NOMO-1 (cell line): ENCODE measurements around the gene INF2.

Experiments used
- DNase-seq, 2 experiments: peaks; one replicate each; lab custom pipeline; 2025; ENCODE audit not compliant: unreplicated experiment in 2 of 2; lab: John Stamatoyannopoulos, UW

INF2 gene

DNA sequence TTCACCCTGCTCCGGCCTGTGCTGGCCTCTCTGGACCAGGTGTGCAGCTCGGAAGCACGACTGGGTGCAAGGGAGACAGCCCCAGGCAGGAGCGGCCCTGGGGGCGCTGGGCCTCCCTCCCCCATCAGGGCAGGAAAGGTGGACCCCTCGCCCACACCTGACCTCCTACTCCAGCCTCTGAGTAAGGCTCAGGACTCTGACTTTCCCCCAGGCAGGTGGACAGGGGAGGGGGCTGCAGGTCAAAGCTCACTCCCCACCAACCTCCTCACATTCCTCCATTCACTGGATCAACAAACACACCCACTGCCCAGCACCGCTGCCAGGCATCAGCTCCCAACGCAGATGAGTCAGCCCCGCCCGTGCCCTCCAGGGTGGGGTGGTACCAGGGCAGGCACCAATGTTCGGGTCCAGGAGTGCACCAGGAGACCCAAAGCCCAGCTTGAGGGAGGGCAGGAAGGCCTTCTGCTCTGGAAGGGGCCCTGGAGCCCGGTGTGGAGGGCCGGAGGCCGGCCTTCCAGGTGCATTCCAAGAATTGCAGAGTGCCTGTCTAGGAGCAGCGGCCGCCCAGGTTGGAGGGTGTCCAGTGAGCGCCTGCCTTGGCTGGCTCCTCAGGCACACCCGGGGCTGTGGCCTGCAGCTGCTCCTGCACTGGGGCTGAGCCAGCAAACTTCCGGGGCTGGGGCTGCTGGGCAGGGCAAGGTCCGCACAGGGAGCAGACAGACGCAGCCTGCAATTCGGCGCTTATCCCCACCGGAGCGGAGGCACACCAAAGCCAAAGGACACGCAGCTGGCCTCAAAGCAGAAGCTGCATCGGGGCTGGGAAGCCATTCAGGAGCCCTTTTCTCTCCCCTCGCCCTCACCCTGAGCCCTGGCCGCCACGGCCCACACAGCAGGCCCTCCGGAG is 1.6 kb upstream of the INF2 start:
- no peak for DNase-seq

DNA sequence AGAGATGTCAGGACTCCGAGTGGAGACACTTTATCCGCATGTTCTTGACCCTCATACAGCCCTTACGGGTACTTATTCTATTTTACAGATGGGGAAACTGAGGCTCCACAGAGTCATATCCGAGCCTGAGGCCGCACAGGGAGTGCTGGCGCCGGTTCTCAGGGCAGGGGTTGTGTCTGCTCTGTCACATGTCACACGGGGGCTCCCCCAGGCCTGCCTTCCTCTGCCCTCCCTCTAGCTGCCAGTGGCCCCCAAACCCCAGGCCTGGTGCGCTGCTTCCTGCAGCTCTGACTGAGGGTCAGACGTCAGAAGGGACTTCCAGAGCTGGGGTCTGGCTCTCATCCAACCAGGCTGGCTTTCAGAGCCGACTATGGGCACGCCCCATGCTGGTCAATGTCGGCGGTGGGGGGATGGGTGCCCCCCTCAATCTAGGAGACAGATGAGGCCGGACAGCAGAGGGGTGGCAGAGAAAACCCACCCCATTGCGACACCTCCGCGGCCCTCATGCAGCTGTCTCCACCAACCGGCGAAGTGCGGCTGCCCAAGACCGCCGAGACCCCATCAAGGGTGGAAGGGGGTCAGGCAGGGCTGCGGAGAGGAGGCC is 811 bp upstream of the INF2 start:
- DNase-seq, result no peak

DNA sequence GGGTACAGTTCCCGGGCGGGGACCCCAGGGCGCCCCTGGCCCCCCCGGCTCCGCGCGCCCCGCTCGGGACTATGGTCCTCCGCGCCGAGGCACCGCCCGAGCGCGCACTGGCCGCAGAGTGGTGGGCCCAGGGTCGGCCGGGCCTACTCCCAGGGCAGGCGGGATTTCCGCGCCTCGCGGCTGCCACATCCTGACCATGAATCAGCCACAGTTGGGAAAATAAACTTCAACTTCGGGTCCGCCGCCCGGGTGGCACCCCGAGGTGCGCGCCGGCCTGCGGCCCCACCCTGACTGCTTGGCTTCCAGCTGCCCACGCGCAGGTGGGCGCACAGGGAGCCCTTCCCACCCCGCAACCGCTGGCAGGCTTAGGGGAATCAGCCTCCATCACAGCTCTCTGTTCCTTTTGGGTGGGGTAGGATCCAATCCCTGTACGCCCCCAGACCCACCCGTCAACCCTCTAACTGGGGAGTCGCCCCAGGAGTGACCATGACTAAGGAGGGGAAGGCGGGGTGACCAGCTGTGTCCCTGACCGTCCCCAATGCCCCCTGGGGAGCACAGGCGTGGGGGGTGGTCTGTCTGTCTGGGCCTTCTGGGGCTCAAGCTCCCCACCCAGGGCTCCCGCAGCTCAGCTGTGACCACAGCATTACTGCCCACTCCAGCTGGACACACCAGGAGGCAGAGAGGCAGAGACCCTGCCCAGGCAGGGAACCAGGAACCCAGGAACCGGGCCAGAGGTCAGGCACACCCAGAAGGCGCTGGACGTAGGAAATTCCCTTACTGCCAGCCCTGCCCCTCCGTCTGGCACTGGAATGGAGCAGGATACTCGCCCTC is 678 bp downstream of the INF2 start:
- no peak for DNase-seq

DNA sequence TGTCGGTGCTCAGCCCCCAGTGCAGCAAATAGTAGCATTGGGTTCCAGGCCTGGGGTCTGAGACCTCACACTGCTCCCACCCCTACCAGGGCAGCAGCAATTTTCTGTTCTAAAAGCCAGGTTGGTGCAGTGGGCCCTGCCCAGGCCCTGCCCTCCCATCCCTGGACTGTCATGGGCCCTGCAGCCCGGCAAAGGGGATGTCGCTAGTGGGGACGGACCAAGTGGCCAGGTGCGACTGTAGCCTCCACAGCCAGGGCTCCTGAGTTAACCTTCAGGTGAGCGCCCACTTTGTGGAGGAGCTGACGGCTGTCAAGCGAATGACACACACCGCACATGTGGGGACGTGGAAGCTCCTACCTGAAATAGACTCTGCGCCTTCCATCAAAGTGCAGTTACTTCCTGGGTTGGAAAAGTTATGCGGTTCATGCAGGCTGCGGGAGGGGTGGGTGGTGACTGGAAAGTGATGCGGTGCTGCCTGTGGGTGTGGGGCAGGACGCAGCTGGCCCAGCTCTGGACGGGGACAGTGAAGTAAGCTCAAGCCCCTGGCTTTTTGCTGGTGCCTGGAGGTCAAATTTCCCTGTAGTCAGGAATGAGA is 1.5 kb downstream of the INF2 start:
- DNase-seq, result no peak

DNA sequence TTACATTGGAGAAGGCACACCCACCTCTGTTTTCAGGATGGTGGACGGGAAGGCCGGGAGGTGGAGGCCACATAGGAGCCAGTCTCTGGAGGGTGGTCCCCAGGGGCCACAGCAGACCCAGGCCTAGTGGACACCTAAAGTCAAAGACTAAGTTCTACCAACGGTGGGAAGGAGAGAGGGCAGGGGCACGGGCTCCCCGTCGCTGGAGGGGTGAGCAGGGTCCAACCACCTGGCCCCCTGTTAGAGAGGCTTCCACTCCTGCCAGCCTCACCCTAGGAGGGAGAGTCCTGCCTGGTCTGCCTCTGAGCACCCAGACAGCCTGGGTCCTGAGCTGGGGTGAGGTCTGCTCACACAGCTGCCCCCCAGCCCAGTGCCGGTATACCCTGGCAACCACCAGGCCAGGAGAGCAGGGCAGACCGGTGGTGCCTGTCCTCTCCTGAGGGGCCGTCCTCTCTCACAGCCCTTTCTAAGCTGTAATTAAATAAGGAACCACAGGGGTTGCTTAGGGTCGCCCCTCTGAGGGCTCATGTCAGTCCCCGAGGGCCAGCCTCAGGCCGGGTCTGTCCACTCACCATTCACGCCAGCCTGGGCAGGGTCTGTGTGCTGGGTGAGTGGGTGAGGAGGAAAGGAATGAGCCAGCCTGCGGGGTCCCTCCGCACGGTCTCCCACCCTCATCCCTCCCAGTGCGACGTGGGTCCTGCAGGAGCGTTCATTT is 2.3 kb downstream of the INF2 start:
- no peak for DNase-seq

DNA sequence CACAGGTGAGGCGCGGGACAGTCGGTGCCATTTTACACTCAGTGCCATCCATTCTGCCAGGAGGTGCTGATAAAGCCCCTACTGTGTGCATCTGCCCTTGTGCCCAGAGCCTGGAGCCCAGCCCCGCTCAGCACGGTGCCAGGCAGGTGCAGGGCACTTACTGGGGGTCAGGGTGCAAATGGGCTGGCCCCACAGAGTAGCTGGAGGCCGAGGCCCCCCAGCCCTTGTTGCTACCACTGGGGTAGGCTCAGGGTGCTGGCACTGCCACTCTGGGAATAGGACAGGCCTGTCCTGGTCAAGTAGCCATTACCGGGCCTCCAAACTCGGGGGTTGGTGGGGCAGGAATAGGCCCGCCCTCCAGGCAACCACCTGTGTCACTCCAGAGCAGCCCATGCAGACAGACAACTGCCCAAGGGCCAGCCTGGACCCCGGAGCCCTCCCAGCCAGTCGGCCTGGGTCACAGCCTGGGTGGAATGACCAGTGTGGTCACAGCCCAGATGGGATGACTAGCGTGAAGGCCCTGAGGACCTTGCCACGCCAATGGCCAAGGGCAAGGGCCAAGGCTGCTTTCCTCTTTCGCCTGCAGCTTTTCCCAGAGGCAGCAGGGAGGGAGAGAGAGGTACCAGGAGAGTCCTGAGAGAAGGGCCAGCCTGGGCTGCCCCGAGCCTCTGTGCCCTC is 3.0 kb downstream of the INF2 start:
- no peak for DNase-seq

DNA sequence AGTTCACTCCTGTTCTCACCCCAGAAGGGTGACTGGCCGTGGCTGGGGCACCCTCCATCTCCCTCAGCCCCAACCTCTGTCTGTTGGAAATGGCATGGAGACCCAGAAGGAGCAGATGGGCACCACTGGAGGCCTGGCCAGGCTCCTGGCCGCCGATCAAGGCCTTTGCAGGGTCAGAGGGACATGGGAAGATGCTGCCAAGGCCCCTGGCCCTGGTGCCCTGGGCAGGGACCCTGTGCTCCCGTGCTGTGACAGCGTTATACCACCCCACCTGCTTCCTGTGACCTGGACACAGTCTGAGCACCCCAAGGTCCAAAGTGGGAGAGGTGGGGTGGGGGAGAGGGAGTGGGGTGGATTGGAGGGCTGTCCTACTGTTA is 3.5 kb downstream of the INF2 start:
- no peak for DNase-seq

DNA sequence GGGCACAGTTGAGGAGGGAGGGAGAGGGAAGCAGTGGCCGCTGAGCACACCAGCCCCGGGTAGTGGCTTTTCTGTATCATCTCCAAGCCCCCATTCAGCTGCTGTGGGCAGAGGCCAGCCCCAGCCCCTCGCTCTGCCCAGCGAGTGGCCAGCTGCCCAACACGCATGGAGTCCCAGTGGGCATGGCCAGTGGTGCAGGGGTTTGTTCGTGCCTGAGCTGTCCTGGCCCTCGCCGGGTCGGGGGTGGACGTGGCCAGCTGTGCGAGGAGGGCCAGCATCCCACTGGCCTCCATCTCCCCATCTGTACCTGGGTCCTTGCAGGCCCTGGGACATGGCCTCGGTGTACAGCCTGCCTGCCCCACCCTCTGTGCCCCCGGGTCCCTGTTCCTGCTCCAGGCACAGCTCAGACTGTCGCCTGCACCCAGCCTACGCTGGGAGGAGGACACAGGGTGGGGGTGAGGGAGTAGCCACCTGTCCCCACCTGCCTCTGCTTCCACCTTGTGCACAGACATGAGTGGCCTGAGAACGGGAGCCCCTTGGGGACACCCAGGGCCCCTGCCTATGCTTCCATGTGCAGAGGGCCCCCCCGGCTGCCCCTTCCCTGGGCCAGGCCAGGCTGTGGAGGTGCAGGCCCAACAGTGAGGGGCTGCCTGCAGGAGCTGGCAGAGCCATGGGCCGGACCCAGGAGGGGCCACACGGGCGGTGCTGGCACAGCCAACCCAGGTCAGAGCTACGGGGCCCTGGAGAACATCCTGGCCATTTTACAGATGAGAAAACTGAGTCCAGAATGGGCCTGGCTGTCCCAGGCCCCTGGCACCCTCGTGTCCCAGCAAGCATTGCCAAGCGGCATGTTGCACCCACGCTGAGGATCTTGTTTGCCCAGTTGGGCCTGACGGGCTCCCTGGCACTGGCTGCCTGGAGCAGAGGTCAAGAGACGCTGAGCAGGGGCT is 4.3 kb downstream of the INF2 start:
- no peak for DNase-seq

DNA sequence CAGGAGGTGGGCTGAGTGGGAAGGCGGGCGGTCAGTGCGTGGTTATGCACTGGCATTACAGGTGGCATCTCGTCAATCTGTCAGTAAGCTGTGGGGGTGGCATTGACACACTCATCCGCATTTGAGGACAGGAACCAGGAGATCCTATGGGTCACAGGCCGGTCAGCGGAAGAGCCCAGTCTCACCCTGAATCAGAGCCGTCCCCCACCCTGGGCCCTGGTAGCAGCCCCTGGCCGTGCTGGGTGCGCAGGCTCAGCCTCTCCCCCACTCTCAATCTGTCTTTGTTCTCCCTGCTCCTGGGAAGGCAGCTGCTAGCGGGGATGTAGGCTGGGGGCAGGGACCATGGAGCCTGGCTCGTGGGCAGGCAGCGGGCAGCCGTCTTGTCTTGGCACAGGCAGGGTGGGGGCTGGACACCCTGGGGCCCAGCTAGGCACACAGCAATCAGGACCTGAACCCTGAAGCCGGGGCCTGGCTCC is 5.1 kb downstream of the INF2 start:
- no peak for DNase-seq

DNA sequence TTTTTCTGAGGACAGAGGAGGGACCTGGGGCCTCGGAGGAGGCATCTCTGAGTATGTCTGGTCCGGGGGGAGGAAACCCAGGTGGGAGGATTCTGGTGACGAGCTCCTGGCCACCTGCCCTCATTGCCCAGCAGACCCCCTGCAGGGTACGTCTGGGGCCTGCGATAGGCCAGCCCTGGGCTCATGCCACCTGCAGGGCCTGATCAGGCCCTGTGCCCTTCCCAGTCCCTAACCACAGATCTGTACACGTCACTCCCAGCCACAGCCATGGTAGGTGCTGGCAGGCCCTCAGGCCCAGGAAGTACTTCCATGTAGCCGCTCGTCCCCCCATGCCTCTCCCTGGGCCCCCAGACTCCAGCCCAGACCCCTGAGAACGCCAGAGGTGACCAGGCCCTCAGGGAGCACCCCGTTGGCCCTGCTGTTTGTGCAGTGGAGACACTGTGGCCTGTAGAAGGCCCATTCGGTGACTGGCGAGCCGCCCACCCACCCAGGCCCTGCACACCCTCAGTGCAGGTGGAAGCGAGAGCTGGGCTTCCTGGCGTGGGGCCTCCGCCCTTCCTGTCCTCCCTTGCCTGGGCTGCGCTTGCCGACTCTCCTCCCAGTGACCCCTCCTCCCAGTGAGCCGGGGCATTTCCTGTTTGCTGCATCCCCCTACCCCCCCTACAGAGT is 5.7 kb downstream of the INF2 start:
- DNase-seq, result no peak

DNA sequence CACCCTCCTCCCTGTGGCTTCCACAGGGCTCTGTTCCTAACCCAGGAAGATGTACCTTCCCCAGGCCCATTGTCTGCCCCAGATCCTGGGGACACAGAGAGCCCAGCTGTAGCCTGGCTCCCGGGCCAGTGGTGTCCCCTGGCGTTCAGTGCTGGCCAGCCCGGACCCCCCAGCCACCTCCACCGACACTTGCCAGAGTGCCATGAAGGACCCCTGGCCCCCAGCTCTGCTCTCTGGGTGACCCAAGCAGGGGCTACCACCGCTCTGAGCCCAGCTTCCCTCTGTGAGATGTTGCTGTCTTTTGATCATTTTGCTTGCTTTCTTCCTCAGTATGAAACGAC is 6.2 kb downstream of the INF2 start:
- no peak for DNase-seq

DNA sequence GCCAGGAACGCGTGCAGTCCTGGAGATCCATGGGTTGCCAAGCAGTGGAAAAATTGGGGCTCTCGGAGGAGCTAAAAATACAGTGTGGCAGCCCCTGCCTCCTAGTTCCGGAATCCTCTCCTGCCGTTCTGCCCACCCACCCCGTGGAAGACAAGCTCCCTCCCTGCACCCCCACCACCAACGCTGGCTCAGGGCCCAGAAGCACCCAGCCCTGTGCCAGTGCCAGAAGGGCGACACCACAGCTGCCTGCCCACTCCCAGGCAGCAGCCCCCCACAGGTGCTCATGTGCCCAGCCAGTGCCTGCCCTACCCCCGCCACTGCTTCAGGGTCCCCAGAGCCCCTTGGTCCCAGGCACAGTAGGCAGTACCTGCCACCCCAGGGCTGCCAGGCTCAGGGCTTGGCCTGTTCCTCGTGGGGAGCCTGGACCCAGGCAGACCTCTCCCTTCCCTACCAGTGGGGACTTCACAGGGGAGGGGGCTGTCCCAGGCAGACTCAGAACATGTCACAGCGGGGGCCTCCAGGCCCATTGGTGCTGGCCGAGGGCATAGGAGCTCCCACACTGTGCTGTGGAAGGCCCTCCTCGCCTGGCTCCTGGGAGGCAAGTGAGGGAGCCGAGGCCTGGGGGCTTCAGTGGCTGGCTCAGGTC is 7.4 kb downstream of the INF2 start:
- no peak for DNase-seq

DNA sequence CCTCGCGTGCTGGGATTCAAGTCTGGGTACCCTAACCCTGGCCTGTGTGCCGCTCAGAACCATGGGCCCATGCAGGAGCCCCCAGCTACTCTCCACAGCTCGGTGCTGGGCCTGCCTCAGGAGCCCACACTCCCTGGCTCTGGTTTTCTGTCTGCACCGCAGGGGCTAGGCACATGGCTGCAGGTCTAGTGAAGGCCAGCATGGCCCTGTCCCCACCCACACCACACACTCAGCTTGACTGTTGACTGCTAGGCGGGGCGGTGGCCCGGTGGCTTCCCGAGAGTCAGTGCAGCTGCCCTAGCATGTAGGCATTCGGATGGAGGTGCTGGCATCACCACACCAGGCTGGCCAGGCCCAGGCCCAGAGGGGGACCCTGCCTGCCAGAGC is 7.9 kb downstream of the INF2 start:
- DNase-seq, result no peak

DNA sequence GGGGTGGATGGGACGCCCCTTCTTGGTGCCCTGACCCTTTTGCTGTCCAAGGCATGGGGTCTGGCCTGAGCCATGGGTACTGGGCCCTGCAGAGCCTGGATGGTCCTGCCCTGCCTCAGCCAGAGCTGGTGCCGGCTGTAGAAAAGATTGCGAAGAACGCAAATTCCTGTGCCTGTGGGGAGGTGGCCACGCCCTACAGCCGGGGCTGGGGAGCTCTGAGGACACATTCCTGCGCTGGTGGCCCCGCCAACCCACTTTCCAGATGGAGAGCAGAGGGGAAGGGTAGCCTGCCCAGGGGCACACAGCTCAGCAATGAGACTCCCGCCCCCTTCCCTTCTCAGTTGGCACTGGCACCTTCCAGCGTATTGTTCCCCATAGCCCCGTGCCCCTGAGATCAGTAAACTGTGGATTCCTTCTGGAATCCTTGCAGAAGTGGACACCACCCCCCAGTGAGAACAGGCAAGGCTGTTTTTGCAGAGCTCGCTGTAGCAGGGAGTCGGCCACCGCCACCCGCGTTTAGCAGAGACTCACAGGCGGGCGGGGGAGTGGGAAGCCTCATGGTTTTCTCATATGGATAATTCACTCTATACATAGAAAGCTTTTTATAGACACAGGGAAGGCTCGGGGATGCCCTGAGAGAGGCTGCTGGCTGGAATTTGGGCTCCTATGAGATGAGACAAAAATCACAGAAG is 8.6 kb downstream of the INF2 start:
- no peak for DNase-seq

DNA sequence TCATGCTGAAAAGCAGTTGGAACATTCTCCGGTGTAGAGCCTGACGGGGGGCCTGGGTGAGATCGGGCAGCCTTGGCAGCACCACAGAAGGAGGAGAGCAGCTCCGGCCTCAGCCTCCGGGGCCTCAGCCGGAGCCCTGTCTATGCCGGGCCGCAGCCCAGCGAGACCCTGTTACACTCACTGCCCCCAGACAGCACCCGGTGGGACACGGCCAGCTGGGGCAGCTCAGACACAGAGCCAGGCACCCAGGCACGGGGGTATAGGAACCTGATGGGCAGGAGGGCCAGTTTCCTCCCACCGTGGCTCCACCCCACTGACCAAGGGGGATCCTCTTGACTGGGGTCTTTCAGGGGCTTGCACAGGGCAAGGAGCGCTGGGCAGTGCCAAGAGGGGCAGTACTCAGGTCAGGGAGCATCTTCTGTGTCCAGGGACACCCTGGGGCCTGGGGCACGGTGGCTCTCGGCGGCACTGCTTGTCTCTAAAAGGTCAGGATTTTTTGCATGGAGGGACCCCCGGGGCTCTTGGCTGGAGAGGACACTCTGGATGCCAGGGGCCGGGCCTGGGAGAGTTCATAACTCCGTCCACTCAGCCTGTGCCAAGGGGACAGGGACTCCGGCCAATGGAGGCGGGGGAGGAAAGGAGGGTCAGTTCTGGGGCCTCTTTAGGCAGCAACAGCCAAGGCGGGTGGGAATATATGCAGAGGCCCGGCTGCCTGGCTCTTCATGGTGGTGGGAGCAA is 9.4 kb downstream of the INF2 start:
- no peak for DNase-seq

DNA sequence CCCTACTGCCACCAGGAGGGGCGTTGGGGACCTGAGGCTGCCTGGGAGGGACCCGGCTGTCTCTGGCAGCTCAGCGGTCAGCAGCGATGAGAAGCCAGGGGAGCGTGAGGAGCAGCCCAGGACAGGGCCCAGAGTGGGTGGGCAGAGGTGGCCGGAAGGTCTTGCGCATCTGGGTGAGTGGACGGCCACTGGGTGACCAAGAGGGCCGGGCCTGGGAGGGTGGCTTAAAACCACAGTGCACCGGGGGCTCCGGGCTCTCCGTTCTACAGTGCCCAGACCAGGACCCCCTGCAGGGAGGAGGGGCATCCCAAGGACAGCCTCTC is 10.0 kb downstream of the INF2 start:
- DNase-seq, result no peak

DNA sequence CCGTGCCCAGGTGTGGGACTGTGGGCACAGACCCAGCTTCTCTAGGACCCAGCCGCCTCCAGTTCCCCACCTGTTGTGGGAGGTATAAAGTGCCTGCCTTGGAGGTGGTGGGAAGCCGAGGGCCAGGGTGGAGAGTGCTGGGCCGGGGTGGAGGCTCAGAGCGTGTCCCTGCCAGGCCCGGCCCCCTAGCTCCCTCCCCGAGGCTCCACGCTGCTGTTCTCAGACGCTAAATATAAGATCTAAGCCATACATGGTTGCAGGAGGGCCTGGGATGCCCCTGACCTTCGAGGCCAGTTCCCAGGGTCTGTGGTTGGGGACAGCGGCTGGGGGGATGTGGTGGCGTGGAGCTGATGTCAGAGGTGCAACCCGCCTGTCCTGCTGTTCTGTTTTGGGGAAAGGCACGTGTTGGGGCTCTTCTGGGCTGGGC is 10.8 kb downstream of the INF2 start:
- no peak for DNase-seq
